HG03103 (cell line): Measurements from ENCODE around the gene GPSM1.
"Not testable (repeated sequence)": the region's sequence is repeated elsewhere in the genome, so short reads cannot be mapped to it uniquely, and the experiment has no call there.

Source experiments
- ATAC-seq: cut with Tn5 transposase; IDR thresholded peaks from one replicate; pipeline ENCODE4 v1.9.1; 2021; ENCODE audit warnings: low read depth; ENCODE audit not compliant: unreplicated experiment

The GPSM1 gene

DNA sequence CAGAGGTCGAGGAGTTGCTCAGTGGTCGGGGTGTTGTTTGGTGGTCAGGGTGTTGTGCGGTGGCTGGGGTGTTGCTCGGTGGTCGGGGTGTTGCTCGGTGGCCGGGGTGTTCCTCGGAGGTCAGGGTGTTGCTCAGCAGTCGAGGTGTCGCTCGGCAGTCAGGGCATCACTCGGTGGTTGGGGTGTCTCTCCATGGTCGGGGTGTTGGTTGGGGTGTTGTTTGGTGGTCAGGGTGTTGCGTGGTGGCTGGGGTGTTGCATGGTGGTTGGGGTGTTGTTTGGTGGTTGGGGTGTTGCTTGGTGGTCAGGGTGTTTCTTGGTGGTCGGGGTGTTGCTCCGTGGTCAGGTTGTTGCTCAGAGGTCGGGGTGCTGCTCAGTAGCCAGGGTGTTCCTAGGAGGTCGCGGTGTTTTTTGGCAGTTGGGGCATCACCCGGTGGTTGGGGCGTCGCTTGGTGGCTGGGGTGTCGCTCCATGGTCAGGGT lies 11.0 kb upstream of the GPSM1 start:
- no peak for ATAC-seq

DNA sequence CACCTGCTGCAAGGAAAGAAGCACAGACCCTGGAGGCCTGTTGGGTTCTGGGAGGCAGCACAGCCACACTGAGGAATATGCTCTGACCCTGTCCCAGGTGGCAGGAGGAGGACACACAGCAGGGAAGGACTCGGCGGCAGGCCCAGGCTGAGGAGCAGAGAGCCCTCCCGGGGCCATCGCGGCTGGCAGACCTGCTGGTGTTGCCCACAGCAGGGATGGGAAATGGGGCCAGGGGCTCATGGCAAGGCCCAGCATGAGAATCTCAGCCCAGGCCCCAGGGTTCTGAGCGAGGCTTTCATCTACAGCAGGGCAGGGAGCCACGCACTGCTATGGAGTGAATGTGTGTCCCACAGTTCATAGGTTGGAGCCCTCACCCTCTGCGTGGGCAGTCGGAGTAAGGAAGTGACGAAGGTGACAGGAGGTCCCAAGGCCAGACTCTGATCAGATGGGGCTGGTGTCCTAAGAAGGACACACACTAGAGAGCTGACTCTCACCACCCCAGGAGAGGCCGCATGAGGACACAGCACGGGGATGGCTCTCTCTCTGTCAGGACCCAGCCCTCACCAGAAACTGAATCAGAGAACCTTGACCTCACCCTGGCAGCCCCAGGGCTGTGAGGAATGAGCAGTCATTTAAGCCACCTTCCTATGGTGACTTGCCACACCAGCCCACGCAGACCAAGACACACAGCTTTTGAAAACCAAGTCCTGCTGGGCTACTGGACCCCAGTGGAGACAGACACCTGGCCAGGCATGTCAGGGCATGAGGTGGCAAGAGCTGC lies 10.3 kb upstream of the GPSM1 start:
- ATAC-seq: no peak

DNA sequence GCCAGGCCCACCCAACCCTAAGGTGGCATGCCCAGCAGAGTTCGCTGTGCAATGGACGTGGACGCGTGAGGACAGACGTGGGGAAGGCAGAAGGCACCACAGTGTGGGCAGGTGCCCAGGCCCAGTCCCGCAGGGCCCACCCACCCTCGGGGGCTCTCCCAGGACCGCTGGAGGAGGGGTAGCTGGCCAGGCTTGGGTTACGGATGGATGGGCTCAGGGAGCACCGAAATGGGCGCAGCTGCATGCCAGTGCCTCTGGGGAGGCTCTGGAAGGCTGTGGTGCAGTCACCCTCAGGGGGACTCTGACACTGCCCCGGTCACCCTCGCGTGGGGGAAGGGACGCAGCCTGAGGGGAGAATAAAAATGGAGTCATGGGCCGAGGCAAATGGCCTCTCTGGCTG lies 9.6 kb upstream of the GPSM1 start:
- ATAC-seq: no peak

DNA sequence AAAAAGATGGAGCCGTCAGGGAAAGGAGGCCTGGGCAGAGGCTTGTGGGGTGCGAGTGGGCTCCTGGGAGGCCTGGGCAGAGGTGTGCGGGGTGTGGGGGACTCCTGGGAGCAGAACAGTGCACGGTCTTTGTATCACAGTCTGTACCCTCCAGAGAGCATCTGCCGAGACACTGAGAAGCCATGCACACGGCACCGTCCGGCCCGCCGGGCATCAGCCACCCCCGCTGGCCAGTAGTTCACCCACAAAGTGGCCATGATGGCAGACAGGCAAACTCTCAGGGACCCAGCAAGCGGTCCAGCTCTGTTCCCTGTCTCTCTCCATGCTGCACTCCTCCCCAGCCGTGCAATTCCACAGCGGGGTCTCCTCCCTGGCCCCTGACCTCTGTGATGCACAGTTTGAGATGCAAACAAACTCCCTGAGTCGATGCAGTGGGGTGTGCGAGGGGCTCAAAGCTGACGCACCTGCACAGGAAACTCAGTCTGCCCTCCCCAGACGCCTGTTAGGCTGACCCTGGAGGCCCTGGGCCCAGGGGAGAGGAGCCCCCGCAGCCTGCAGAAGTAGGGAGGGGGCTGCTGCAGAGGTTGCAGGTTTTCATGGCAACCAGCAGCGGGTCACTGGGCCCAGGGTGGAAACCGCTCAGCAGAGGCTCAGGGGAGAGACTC lies 9.1 kb upstream of the GPSM1 start:
- no peak for ATAC-seq

DNA sequence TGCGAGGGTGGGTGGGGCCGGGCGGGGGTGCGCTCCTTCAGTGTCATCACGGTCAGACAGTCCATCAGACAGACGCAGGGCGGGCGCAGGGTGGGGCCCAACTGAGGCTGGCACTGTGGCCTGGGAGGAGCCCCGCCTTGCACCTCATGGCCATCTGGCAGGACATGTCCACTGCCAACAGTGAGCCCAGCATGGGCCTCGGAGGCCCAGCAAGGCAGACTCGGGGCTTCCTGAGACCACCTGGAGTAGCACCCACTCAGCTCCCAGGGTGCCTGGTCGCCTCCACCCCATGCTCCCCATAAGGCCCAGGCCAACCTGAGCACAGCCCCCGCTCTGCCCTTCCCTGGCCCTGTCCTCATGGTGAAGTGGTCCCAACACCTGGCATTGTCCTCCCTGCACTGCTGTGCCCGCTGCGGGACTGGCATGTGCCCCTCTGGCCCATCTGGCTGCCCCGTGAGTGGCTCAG lies 8.5 kb upstream of the GPSM1 start:
- no peak for ATAC-seq

DNA sequence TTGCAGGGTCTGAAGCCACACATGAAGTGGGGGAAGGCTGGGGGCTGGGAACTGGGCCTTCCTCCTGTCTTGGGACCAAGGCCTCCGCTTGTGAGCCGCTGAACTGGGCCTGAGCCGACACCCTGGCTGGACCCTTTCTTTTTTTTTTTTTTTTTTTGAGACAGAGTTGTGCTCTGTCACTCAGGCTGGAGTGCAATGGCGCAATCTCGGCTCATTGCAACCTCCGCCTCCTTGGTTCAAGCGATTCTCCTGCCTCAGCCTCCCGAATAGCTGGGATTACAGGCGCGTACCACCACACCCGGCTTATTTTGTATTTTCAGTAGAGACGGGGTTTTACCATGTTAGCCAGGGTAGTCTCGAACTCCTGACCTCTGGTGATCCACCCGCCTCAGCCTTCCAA lies 8.1 kb upstream of the GPSM1 start:
- not testable (repeated sequence) for ATAC-seq

DNA sequence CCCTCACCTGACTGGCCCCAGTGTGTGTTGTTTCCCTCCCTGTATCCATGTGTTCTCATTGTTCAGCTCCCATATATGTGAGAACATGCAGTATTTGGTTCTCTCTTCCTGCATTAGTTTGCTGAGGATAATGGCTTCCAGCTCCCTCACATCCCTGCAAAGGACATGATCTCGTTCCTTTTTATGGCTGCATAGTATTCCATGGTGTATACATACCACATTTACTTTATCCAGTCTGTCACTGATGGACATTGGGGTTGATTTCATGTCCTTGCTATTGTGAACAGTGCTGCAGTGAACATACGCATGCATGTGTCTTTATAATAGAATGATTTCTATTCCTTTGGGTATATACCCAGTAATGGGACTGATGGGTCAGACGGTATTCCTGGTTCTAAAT lies 7.4 kb upstream of the GPSM1 start:
- ATAC-seq: not testable (repeated sequence)

DNA sequence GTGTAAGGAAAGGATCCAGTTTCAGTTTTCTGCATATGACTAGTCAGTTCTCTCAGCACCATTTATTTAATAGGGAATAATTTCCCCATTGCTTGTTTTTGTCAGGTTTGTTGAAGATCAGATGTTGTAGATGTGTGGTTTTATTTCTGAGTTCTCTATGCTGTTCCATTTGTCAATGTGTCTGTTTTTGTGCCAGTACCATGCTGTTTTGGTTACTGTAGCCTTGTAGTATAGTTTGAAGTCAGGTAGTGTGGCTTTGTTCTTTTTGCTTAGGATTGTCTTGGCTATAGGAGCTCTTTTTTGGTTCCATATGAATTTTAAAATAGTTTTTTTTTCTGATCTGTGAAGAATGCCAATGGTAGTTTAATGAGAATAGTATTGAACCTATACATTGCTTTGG lies 6.4 kb upstream of the GPSM1 start:
- ATAC-seq: not testable (repeated sequence)

DNA sequence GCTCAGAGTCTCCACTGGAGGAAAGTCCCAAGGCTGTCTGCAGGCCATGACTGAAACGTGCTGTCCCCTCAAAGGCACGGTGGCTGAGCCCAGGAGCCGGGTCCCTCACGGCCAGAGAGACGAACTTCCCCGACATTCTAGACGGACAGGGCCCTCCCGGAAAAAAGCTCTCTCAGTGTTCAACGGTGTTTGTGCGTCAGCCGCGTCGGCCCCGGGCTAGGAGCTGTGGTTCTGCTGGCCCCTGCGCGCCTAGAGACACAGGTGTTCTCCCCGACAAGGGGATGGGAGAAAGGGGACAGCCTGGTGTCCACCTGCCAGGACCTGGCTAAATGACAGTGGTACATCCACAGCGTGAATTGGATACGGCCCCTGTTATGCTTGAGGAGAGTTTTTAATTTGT lies 5.8 kb upstream of the GPSM1 start:
- no peak for ATAC-seq

DNA sequence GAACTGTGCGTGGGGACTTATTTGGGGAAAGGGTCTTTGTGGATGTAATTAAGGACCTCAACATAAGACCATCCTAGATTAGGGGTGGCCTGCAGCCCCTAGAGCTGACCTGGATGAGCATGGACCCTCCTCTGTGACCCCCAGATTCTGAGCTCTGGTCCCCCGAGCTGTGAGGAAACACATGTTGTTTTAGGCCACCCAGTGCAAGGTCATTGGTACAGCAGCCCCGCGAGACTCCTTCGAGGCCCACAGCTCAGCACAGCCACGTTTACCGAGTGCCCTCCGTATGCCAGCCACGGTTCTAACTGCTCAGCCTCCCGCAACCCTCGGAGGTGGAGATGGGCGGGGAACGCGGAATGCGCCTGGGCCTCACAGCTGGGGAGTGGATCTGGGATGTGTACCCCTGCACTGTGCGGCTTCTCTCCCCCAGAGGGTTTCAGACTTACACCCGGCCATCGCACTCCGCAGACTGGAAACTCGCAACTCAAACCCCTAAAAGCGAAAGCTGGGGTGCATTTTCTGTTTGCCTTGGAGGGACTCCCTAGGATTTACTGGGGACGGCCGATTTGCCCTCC lies 4.5 kb upstream of the GPSM1 start:
- no peak for ATAC-seq

DNA sequence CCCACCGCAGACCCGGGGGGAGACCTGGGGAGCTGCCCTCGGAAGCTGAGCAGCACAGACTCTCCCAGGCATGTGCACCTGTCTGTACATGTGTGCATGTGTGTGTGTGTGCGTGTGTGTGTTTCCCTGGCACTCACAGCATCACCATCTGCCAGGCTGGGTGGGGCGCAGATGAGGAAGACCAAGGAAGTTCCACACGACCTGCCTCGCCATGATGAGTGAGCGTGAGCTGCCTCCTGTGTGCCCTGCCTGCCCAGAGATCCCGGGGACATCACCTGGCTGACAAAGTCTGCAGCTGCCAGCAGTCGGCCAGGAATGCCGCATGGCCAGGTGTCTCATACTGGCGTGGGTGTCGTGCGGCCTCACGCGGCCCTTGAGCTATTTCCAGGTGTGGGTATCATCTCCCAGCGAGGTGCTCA lies 4.0 kb upstream of the GPSM1 start:
- no peak for ATAC-seq

DNA sequence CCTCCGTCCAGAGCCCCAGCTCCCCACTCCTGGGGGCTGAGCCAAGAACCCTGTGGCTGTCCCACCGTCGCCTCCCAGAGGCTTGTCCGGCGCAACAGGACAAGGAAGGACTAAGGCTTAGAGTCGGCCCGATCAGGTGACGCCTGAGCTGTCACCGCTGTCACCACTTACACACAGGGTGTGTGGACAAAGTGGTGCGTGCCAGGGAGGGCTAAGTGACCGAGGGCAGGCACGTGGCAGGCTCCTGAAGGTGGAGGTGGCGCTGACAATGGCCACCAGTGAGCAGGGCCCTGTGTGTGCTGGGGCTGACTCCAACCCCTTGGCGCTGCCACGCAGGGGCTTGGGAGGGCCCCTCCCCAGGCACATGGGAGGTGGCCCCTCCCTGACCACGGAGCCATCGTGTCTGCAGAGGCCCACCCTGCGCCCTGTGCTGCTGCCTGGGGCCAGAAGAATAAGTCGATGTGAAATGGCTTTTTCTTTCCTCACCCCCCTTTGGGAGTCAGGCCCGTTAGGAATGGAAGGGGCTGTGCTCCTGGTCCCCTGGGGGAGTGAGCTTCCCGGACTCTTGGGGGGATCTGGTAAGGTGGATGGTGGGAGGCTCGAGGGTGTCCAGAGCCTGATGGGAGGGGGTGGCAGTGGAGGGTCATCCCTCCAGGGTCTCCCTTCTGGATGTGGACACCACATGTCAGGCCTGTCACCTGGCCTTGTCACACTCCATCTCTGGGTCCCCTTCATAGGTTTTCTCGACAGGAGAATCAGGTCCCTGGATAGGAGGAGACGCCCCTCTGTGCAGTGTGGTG lies 2.6 kb upstream of the GPSM1 start:
- no peak for ATAC-seq

DNA sequence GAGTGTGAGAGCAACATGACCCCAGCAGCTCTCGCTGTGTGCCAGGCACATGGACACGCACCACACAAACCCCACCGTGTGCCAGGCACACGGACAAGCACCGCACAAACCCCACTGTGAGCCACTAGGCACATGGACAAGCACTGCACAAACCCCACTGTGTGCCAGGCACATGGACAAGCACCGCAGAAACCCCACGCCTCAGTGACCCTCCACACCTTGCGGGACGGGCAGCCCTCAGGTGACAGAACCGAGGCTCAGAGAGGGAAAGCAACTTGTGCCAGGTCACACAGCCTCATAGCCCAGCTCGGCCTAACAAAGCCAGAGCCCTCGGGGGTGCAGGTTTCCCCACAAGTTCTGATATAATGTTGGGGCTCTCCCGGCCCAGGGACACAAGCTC lies 2.0 kb upstream of the GPSM1 start:
- ATAC-seq: no peak

DNA sequence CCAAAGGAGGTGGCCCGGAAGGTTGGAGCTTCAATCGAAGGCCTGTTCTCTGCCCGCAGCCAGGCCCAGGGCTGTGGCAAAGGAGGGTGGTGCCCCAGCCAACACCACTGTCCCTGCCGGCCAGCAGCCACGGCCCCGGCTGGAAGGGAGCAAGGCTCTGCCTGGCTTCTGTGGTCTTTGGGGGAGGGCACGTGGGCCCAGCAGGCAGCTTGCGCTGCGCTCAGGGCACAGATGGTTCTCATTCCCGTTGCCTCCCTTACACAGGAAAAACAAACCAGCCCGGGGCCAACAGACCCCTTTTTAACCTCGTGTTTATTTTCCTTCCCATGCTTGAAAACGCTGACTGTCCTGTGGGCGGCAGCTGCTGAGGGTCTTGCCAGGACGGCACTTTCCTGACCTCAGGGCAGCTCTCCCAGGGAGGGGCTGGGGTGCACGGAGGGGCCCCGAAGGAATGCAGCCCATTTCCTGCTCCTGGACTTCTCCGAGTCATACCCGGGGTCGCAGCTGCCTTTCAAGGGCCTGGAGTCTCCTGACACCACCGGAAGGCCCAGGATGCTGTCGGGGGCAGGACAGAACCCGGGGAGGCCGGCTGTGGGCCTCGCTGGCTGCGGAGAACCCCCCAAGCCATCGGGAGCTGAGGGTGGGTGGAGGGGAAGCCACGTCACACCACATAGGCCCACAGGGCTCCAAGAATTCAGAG lies 1.1 kb upstream of the GPSM1 start:
- no peak for ATAC-seq

DNA sequence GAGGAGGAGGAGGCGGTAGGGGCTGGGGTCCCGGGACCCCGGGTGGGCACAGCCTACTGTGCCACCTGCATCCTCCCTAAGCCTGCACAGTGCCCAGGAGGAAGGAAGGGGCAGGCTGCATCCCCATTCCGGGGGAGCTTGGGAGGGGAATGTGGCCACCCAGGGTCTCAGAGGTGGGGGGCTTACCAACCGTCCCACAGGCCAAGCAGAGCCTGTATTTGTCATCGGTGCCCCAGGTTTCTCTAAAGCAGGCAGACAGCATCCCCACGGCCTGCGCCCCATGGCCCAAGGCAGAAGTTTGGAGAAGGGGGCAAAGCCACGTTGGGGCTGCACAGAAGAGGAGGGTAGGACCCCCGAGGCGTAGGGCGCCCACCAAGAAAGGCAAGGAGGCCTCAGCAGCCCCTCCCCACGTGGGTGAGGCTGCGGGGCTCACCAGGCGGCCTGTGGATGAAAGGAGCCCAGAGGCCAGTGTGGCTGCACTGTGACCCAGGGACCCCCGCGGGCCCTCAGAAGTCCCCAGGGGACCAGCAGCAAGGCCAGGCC lies 507 bp upstream of the GPSM1 start:
- ATAC-seq: no peak

DNA sequence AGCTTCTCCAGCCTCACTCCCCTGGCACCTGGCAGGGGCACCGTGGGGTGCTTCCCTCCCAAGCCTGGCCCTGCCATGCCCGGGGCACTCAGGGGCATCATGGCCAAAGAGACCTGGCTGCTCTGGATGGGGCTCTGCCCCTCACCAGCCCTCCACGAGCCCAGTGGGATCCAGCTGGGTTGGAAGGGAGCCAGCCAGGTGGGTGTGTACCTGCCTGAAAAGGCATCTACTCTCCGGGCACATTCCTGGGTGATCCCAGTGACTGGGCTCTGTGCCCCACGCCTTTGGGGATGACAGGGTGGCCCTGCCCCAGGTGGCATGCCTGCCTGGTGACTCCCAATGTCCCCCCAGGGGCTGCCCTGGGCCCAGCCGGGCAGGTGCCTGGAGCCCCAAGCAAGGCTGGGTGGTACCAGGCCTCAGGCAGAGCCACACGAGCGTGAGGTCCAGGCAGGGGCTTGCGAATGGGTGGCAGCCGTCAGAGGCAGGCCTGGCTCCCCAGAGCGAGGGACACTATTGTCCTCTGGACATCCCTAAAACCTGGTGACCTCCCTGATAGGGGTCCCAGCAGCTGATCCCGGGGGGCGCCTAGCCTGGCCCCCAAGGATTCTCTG lies 777 bp downstream of the GPSM1 start:
- ATAC-seq: no peak

DNA sequence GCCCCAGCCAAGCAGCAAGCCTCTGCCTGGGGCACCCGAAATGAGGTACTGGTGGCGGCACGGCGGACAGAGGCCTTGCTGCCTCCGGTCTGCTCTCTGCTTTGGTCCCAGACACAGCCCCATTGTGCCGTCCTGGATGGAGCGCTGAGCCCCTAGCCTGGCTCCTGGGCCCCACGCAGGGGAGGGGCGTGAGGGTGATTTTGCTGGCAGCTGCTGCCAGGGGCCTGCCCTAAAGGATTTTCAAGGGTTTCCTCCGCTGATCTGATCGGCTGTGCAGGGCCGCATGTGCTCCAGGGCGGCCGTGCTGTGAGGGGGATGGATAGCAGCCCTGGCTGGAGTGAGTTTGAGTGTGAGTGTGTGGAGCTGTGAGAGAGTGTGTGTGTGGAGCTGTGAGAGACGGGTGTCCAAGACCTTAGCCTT lies 1.3 kb downstream of the GPSM1 start:
- ATAC-seq: no peak

DNA sequence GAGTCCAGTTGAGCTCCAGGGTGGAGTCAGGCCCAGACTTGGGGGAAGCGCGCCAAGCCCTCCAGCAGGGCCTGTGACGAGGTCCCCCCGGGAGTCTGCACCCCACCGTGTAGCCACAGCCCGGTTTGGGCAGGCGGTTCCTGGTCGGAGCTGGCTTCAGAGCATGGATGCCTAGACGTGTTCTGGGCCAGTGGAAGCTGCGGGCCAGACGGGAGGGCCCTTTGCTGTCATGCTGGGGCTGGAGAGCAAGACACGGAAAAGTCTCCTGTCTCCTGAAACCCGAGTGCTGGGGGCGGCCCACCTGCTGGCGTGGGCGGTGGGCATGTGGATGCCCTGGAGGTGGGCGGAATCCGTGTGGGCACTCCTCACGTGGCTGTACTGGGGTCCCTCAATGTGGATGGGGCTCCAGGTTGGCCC lies 1.9 kb downstream of the GPSM1 start:
- no peak for ATAC-seq

DNA sequence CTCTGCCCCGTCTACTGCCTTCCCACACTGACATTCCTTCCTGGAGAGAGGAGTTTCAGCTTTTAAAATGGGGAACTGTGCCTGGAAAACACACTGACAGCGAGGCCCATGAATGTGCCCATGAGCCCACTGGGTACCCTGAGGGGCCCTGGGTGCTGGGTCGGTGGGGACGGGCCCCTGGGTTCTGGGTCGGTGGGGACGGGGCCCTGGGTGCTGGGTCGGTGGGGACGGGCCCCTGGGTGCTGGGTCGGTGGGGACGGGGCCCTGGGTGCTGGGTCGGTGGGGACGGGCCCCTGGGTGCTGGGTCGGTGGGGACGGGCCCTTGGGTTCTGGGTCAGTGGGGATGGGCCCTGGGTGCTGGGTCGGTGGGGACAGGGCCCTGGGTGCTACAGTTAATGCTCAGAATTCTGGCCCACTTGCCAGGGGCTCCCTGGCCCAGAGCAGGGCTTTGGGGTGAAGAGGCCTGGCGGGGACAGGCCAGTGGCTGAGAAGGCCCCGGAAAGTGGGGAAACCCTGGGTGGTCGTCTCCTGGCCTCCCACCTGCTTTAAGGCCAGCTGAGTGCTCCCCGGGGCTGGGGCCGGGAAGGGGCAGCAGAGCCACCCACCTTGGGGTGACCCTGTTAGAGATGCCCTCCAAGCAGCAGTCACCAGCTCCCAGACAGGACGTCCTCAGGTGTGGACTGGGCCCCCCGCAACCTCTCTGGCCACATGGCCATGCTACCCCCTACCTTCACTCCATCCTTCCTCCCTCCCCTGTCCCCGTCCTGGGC lies 2.5 kb downstream of the GPSM1 start:
- ATAC-seq: no peak
